ENCODE results near the gene REC114. TPM values are rescaled to one million over a fixed set of nuclear protein-coding genes. Genes with fewer than 3 reads are reported as not detected.

The REC114 gene
- total and polyA plus RNA-seq, 2 donors (not counting 3 experiments of a cell fraction or from before 2014, with no cell fraction given), result not detected

DNA sequence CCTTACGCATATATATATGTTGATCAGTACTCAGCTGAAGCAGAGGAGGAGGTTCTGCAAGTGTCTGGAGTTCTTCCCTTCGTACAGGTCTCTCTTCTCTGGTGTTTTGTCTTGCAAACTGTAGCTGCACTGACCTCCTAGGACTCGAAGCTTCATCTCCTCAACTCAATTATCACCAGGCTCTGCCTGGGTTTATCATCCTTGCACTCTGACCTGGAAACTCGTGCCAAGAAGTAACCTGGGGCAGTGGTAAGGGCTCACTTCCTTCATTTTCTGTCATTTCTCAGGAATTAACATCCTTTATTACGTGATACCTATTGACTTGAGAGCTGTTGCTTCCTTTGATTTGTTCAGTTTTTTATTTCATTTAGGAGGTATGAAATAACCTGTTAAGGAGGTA, 14.4 kb downstream of the REC114 start:
- no peak for TF ChIP-seq POLR2A (IDR thresholded peaks at IDR 0.05; ENCODE audit: low read depth, low read length)
- TF ChIP-seq FOS (IDR thresholded peaks at IDR 0.05; ENCODE audit: borderline replicate concordance, insufficient read depth, low read length), result no peak
- no peak for TF ChIP-seq EZH2 (IDR thresholded peaks at IDR 0.05; ENCODE audit: borderline replicate concordance, low read depth, low read length, severe bottlenecking)
- TF ChIP-seq, protein P1, sequence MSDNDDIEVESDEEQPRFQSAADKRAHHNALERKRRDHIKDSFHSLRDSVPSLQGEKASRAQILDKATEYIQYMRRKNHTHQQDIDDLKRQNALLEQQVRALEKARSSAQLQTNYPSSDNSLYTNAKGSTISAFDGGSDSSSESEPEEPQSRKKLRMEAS (IDR thresholded peaks at IDR 0.05; ENCODE audit: insufficient read depth, insufficient read length), result no peak
- TF ChIP-seq POLR2AphosphoS5 (IDR thresholded peaks at IDR 0.05; ENCODE audit: insufficient read depth, low read depth, low read length), result no peak
- Histone ChIP-seq H3K4me2 (ENCODE audit: insufficient read depth, low read length) (no peak overlapping the region), H3K4me3 (replicated peaks in 1 of 3; ENCODE audit: insufficient read depth in 1 of 3, low read depth in 1 of 3, low read length in 3 of 3) (no peak overlapping the region), H3K36me3 (ENCODE audit: control insufficient read depth in 2 of 2, extremely low read depth in 1 of 2, insufficient read depth in 2 of 2, low read length in 2 of 2) (no peaks in the 10 kb centered on the region), H4K20me1 (replicated peaks; ENCODE audit: control insufficient read depth, extremely low read depth, insufficient read depth, low read length) (no peaks in the 10 kb centered on the region), H3K9ac (replicated peaks; ENCODE audit: extremely low read depth, insufficient read depth, low read length) (no peak overlapping the region), H3K27ac (ENCODE audit: insufficient read depth, low read depth, low read length) (no peak overlapping the region), H3K9me1 (replicated peaks; ENCODE audit: control insufficient read depth, extremely low read depth, insufficient read depth, low read length) (no peaks in the 10 kb centered on the region), H2AFZ (ENCODE audit: low read depth, low read length) (no peak overlapping the region), H3K79me2 (ENCODE audit: control insufficient read depth, insufficient read depth, low read length) (no peaks in the 10 kb centered on the region), H3K4me1 (ENCODE audit: control insufficient read depth, extremely low read depth, insufficient read depth, low read length) (no peaks in the 10 kb centered on the region), H3K9me3 (replicated peaks; ENCODE audit: control insufficient read depth, insufficient read depth, low read length) (no peaks in the 10 kb centered on the region), H3K27me3 (ENCODE audit: control insufficient read depth in 2 of 2, insufficient read depth in 2 of 2, low read length in 2 of 2) (peaks cover 0 to 3% of the 10 kb centered on the region in 2 experiments)
- dilution Hi-C loops (cut with MboI; ENCODE audit: extremely low pct_ligation_motif_present, low sequenced_read_pairs), result no loop called here
- FAIRE-seq, result no peak
- no TSS peak for BruUV-seq (replicated peaks)
- no peak for DNase-seq (ENCODE audit: low read depth, low spot score)
- ChIA-PET POLR2A (no interaction called here), CTCF (interaction anchor here (1.1 kb wide), 1 partner anchor 12 kb away, joined by 3 read pairs; no protein-coding TSS in a partner anchor)
- intact Hi-C loops (cut with micrococcal nuclease), result no loop called here

DNA sequence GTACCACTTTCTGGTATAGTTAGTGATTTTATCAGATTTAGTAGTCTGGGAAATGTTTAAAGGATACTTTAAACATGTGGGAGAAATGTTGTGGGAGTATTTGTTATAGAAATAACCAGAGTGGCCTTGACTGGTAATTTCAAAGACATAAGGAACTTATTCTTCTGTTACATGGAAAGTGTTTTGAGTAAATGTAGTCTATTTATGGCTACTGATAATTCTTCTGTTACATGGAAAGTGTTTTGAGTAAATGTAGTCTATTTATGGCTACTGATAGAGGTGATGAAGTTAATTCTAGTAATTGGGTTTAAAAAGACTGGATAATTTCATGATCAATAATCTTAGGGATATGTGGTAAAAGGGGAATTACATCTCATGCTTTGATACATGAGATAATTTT, 17.7 kb downstream of the REC114 start:
- DNase-seq (ENCODE audit: low read depth, low spot score) (no peak), FAIRE-seq (no peak)
- CTCF ChIA-PET, result no interaction called here
- H3K9me3 ChIP-seq (replicated peaks; ENCODE audit: control insufficient read depth, insufficient read depth, low read length), result no peaks in the 10 kb centered on the region
- H3K4me3 ChIP-seq (replicated peaks in 1 of 3; ENCODE audit: insufficient read depth in 1 of 3, low read depth in 1 of 3, low read length in 3 of 3), result no peak overlapping the region
- no peak overlapping the region for H3K27ac ChIP-seq (ENCODE audit: insufficient read depth, low read depth, low read length)
- no peaks in the 10 kb centered on the region for H3K9me1 ChIP-seq (replicated peaks; ENCODE audit: control insufficient read depth, extremely low read depth, insufficient read depth, low read length)
- TF ChIP-seq GATA2 (IDR thresholded peaks at IDR 0.05; ENCODE audit: insufficient read depth, insufficient read length, low read depth, low read length), result no peak
- no peak for TF ChIP-seq POLR2A (IDR thresholded peaks at IDR 0.05; ENCODE audit: low read depth, low read length)
- no peak for TF ChIP-seq POLR2AphosphoS5 (IDR thresholded peaks at IDR 0.05; ENCODE audit: insufficient read depth, low read depth, low read length)
- no peak for TF ChIP-seq MYC (IDR thresholded peaks at IDR 0.05; ENCODE audit: low read depth, low read length)
- TF ChIP-seq EZH2 (IDR thresholded peaks at IDR 0.05; ENCODE audit: borderline replicate concordance, low read depth, low read length, severe bottlenecking), result no peak
- no peak for TF ChIP-seq JUN (IDR thresholded peaks at IDR 0.05; ENCODE audit: borderline replicate concordance, insufficient read depth, insufficient read length, low read depth)
- TF ChIP-seq FOS (IDR thresholded peaks at IDR 0.05; ENCODE audit: borderline replicate concordance, insufficient read depth, low read length), result no peak
- TF ChIP-seq, protein P1 (IDR thresholded peaks at IDR 0.05; ENCODE audit: insufficient read depth, insufficient read length), result no peak
- TF ChIP-seq, protein P2, sequence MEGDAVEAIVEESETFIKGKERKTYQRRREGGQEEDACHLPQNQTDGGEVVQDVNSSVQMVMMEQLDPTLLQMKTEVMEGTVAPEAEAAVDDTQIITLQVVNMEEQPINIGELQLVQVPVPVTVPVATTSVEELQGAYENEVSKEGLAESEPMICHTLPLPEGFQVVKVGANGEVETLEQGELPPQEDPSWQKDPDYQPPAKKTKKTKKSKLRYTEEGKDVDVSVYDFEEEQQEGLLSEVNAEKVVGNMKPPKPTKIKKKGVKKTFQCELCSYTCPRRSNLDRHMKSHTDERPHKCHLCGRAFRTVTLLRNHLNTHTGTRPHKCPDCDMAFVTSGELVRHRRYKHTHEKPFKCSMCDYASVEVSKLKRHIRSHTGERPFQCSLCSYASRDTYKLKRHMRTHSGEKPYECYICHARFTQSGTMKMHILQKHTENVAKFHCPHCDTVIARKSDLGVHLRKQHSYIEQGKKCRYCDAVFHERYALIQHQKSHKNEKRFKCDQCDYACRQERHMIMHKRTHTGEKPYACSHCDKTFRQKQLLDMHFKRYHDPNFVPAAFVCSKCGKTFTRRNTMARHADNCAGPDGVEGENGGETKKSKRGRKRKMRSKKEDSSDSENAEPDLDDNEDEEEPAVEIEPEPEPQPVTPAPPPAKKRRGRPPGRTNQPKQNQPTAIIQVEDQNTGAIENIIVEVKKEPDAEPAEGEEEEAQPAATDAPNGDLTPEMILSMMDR (IDR thresholded peaks at IDR 0.05; ENCODE audit: extremely low read depth in 1 of 2, insufficient read depth in 1 of 2, low read depth in 1 of 2, low read length in 2 of 2), result no peak
- POLR2A ChIA-PET, result no interaction called here
- H3K4me1 ChIP-seq (ENCODE audit: control insufficient read depth, extremely low read depth, insufficient read depth, low read length), result no peaks in the 10 kb centered on the region
- dilution Hi-C loops (cut with MboI; ENCODE audit: extremely low pct_ligation_motif_present, low sequenced_read_pairs) (no loop called here), intact Hi-C loops (cut with micrococcal nuclease) (no loop called here)
- no peak overlapping the region for H3K4me2 ChIP-seq (ENCODE audit: insufficient read depth, low read length)
- peaks cover 0 to 3% of the 10 kb centered on the region in 2 experiments for H3K27me3 ChIP-seq (ENCODE audit: control insufficient read depth in 2 of 2, insufficient read depth in 2 of 2, low read length in 2 of 2)
- no peaks in the 10 kb centered on the region for H3K79me2 ChIP-seq (ENCODE audit: control insufficient read depth, insufficient read depth, low read length)
- BruUV-seq (replicated peaks), result no TSS peak
- H3K9ac ChIP-seq (replicated peaks; ENCODE audit: extremely low read depth, insufficient read depth, low read length), result no peak overlapping the region
- no peaks in the 10 kb centered on the region for H4K20me1 ChIP-seq (replicated peaks; ENCODE audit: control insufficient read depth, extremely low read depth, insufficient read depth, low read length)
- H2AFZ ChIP-seq (ENCODE audit: low read depth, low read length), result no peak overlapping the region
- no peaks in the 10 kb centered on the region for H3K36me3 ChIP-seq (ENCODE audit: control insufficient read depth in 2 of 2, extremely low read depth in 1 of 2, insufficient read depth in 2 of 2, low read length in 2 of 2)
